H9 (cell line): ENCODE results near the gene LRRK1. TPM values are rescaled to one million over a fixed set of nuclear protein-coding genes. Genes with fewer than 3 reads are reported as not detected.

ENCODE experiments used
- DNase-seq: peaks from one replicate; pipeline ENCODE4 v3.0.0-alpha.2; 2017
- H2AFZ ChIP-seq: one replicate; pipeline ENCODE4 v1.6.1; 2013; ENCODE audit warnings: mild to moderate bottlenecking, low read length, control low read depth, moderate library complexity
- H2AK5ac ChIP-seq: 2 replicates; pipeline ENCODE4 v1.6.1; 2013; ENCODE audit warnings: low read length, control low read depth, mixed read lengths; ENCODE audit not compliant: insufficient read length
- H2BK120ac ChIP-seq: one replicate; pipeline ENCODE4 v1.6.1; 2013; ENCODE audit warnings: low read depth, mild to moderate bottlenecking, low read length, control low read depth, inconsistent platforms; ENCODE audit not compliant: poor library complexity, severe bottlenecking
- H2BK12ac ChIP-seq: 2 replicates; pipeline ENCODE4 v1.6.1; 2013; ENCODE audit warnings: low read length, control low read depth, mixed read lengths, low read depth; ENCODE audit not compliant: insufficient read length
- H2BK15ac ChIP-seq: 2 replicates; pipeline ENCODE4 v1.6.1; 2013; ENCODE audit warnings: low read depth, low read length, control low read depth
- H2BK20ac ChIP-seq: one replicate; pipeline ENCODE4 v1.6.1; 2013; ENCODE audit warnings: low read depth, mild to moderate bottlenecking, low read length, control low read depth, inconsistent platforms; ENCODE audit not compliant: poor library complexity, severe bottlenecking
- H2BK5ac ChIP-seq: 2 replicates; pipeline ENCODE4 v1.6.1; 2013; ENCODE audit warnings: low read length, control low read depth, mixed read lengths; ENCODE audit not compliant: insufficient read length
- H3K14ac ChIP-seq: 2 replicates; pipeline ENCODE4 v1.6.1; 2013; ENCODE audit warnings: low read length, control low read depth; ENCODE audit not compliant: insufficient read depth
- H3K18ac ChIP-seq: 2 replicates; pipeline ENCODE4 v1.6.1; 2013; ENCODE audit warnings: low read depth, mild to moderate bottlenecking, mixed read lengths, low read length, control low read depth; ENCODE audit not compliant: insufficient read length
- H3K23ac ChIP-seq: 2 replicates; pipeline ENCODE4 v1.6.1; 2013; ENCODE audit warnings: low read length, control low read depth, mixed read lengths, low read depth; ENCODE audit not compliant: insufficient read length
- H3K23me2 ChIP-seq: 2 replicates; pipeline ENCODE4 v1.6.1; 2013; ENCODE audit warnings: low read depth, mild to moderate bottlenecking, mixed read lengths, low read length, control low read depth; ENCODE audit not compliant: insufficient read length, poor library complexity, severe bottlenecking
- H3K27ac ChIP-seq: 2 replicates; pipeline ENCODE4 v1.5.1; 2013; ENCODE audit warnings: low read length, control low read depth, mixed read lengths, low read depth; ENCODE audit not compliant: insufficient read length
- H3K27me3 ChIP-seq: 2 replicates; pipeline ENCODE4 v1.6.1; 2013; ENCODE audit warnings: low read length, control low read depth, inconsistent platforms; ENCODE audit not compliant: insufficient read depth
- H3K4ac ChIP-seq: 2 replicates; pipeline ENCODE4 v1.6.1; 2013; ENCODE audit warnings: low read depth, mild to moderate bottlenecking, control low read depth, inconsistent platforms, low read length, moderate library complexity
- H3K4me1 ChIP-seq: 2 replicates; pipeline ENCODE4 v1.6.1; 2013; ENCODE audit warnings: low read length, control low read depth, inconsistent platforms; ENCODE audit not compliant: insufficient read depth
- H3K4me2 ChIP-seq: 2 replicates; pipeline ENCODE4 v1.6.1; 2013; ENCODE audit warnings: low read length, control low read depth, mixed read lengths; ENCODE audit not compliant: insufficient read length, insufficient read depth
- H3K56ac ChIP-seq: 2 replicates; pipeline ENCODE4 v1.6.1; 2013; ENCODE audit warnings: low read depth, mild to moderate bottlenecking, mixed read lengths, low read length, control low read depth; ENCODE audit not compliant: insufficient read length
- H3K79me1 ChIP-seq: 2 replicates; pipeline ENCODE4 v1.6.1; 2013; ENCODE audit warnings: low read depth, mild to moderate bottlenecking, moderate library complexity, low read length, control low read depth, inconsistent platforms; ENCODE audit not compliant: insufficient read depth, poor library complexity, severe bottlenecking
- H3K79me2 ChIP-seq: 2 replicates; pipeline ENCODE4 v1.6.1; 2013; ENCODE audit warnings: low read length, control low read depth, inconsistent platforms; ENCODE audit not compliant: insufficient read depth
- H3K9ac ChIP-seq: 2 replicates; pipeline ENCODE4 v1.6.1; 2013; ENCODE audit warnings: low read length, control low read depth, mixed read lengths; ENCODE audit not compliant: insufficient read length; ENCODE audit errors: extremely low read depth
- H3K9me3 ChIP-seq: one replicate; pipeline ENCODE4 v1.6.1; 2013; ENCODE audit warnings: low read depth, low read length, inconsistent platforms; ENCODE audit not compliant: control insufficient read depth
- H3T11ph ChIP-seq: one replicate; pipeline ENCODE4 v1.6.1; 2013; ENCODE audit warnings: mild to moderate bottlenecking, low read length, control low read depth, inconsistent platforms
- H4K20me1 ChIP-seq: one replicate; pipeline ENCODE4 v1.6.1; 2013; ENCODE audit not compliant: control insufficient read depth, insufficient read length, insufficient read depth
- H4K5ac ChIP-seq: 2 replicates; pipeline ENCODE4 v1.6.1; 2013; ENCODE audit warnings: low read depth, mild to moderate bottlenecking, mixed read lengths, low read length, control low read depth; ENCODE audit not compliant: insufficient read length
- H4K8ac ChIP-seq: replicated peaks from 2 replicates; pipeline ENCODE4 v1.6.1; 2013; ENCODE audit warnings: low read length, control low read depth, mixed read lengths, low read depth; ENCODE audit not compliant: insufficient read length
- H4K91ac ChIP-seq: 2 replicates; pipeline ENCODE4 v1.6.1; 2013; ENCODE audit warnings: low read depth, mild to moderate bottlenecking, moderate library complexity, mixed read lengths, low read length, control low read depth; ENCODE audit not compliant: insufficient read length
- H3K27ac Mint-ChIP-seq, 3 experiments: 2 replicates in 2 of 3; 3 replicates in 1 of 3; pipeline ENCODE4 v1.8.0; 2020 to 2021; ENCODE audit warnings: mixed read lengths in 3 of 3, mild to moderate bottlenecking in 1 of 3, moderate library complexity in 1 of 3
- H3K27me3 Mint-ChIP-seq: 2 replicates; pipeline ENCODE4 v1.8.0; 2021; ENCODE audit warnings: low read depth, mild to moderate bottlenecking, moderate library complexity, mixed read lengths
- H3K36me3 Mint-ChIP-seq, 3 experiments: 2 replicates in 2 of 3; 3 replicates in 1 of 3; pipeline ENCODE4 v1.8.0; 2020 to 2021; ENCODE audit warnings: low read depth in 3 of 3, mixed read lengths in 3 of 3; ENCODE audit not compliant: insufficient read depth in 1 of 3
- H3K4me1 Mint-ChIP-seq, 2 experiments: 2 replicates each; pipeline ENCODE4 v1.8.0; 2020; ENCODE audit warnings: mixed read lengths in 2 of 2
- H3K4me3 Mint-ChIP-seq, 2 experiments: 2 replicates in 1 of 2; 3 replicates in 1 of 2; pipeline ENCODE4 v1.8.0; 2020 to 2021; ENCODE audit warnings: mild to moderate bottlenecking in 2 of 2, mixed read lengths in 2 of 2, moderate library complexity in 1 of 2
- H3K9me3 Mint-ChIP-seq, 2 experiments: 2 replicates in 1 of 2; 3 replicates in 1 of 2; pipeline ENCODE4 v1.8.0; 2020; ENCODE audit warnings: mild to moderate bottlenecking in 2 of 2, mixed read lengths in 2 of 2, moderate library complexity in 1 of 2
- CTCF ChIP-seq: fragments of 200-600 bp; sonication (generic); conservative IDR thresholded peaks from 3 replicates; pipeline ENCODE4 v1.8.0; 2021; ENCODE audit warnings: antibody characterized with exemption, mild to moderate bottlenecking
- WGBS: extraction: QIAGEN DNeasy Blood & Tissue Kit; methylation state at CpG from one replicate; pipeline ENCODE4 v1.1.7; 2013; ENCODE audit warnings: missing lambda C conversion rate, low lambda C conversion rate, mixed read lengths; ENCODE audit not compliant: insufficient read length; ENCODE audit errors: extremely low coverage; 5-methylcytosine and 5-hydroxymethylcytosine counted together
- total RNA-seq: library from RNA; stranded (reverse); gene quantifications from 2 replicates; pipeline ENCODE4 v1.2.1, GENCODE V29; 2021

The LRRK1 gene
- total RNA-seq, 1 experiment from 2014 or later, result 4.0 TPM

- no peak for DNase-seq
- Histone ChIP-seq H2AK5ac (no peak overlapping the region), H3K23ac (no peak overlapping the region), H3K14ac (no peak overlapping the region), H3K23me2 (no peaks in the 10 kb centered on the region), H2BK20ac (no peak overlapping the region), H2BK5ac (no peak overlapping the region), H4K8ac (no peak overlapping the region), H2BK15ac (no peak overlapping the region), H4K20me1 (no peaks in the 10 kb centered on the region), H3K9me3 (no peaks in the 10 kb centered on the region), H2BK12ac (no peak overlapping the region), H3K27ac (no peak overlapping the region), H3K18ac (no peak overlapping the region), H3K79me2 (no peaks in the 10 kb centered on the region), H3K79me1 (no peaks in the 10 kb centered on the region), H2BK120ac (no peak overlapping the region), H3K4ac (no peak overlapping the region), H3K9ac (no peak overlapping the region), H3K27me3 (no peaks in the 10 kb centered on the region), H3K4me2 (no peak overlapping the region), H3T11ph (no peak overlapping the region), H2AFZ (no peak overlapping the region), H4K91ac (no peak overlapping the region), H4K5ac (no peak overlapping the region), H3K56ac (no peak overlapping the region), H3K4me1 (no peaks in the 10 kb centered on the region)
- Mint-ChIP-seq H3K4me3 (no peak overlapping the region), H3K9me3 (peaks cover under 1% of the 10 kb centered on the region in 2 experiments; a peak in 3 of 5 replicates), H3K36me3 (peaks cover 0 to under 1% (median 0%) of the 10 kb centered on the region in 3 experiments; a peak in 1 of 7 replicates), H3K27ac (no peak overlapping the region), H3K4me1 (peaks cover 14 to 16% of the 10 kb centered on the region in 2 experiments), H3K27me3 (peaks cover 8% of the 10 kb centered on the region)
- no peak for TF ChIP-seq CTCF
- WGBS, result no CpG with 5 or more reads among the region's 4 CpGs
Measured at GRCh38 chr15:100985401-100985800, 66.2 kb downstream of the LRRK1 start.
